WTC11 (cell line): Measurements from ENCODE around the gene ANKRD33B.

Experiments used
- CREM ChIP-seq: sonication (generic); formaldehyde crosslinking; IDR thresholded peaks from 2 replicates; pipeline ENCODE4 v1.8.1; 2022; ENCODE audit warnings: mild to moderate bottlenecking, missing genetic modification reagents, moderate library complexity
- CTCF ChIP-seq: fragments of 200-600 bp; IDR thresholded peaks from 2 replicates; pipeline ENCODE4 v1.8.0; 2022; ENCODE audit warnings: antibody characterized with exemption
- FOXP1 ChIP-seq: sonication (generic); formaldehyde crosslinking; IDR thresholded peaks from 2 replicates; pipeline ENCODE4 v1.8.0; 2022; ENCODE audit warnings: missing genetic modification reagents, mild to moderate bottlenecking, moderate library complexity, borderline replicate concordance
- NR2C2 ChIP-seq: sonication (generic); formaldehyde crosslinking; IDR thresholded peaks from 2 replicates; pipeline ENCODE4 v1.8.0; 2022; ENCODE audit warnings: mild to moderate bottlenecking, missing genetic modification reagents
- SP1 ChIP-seq: sonication (generic); formaldehyde crosslinking; conservative IDR thresholded peaks from 2 replicates; pipeline ENCODE4 v1.8.1; 2022; ENCODE audit warnings: missing genetic modification reagents
- TF ChIP-seq, protein P1 (sequence below): sonication (generic); formaldehyde crosslinking; IDR thresholded peaks from 2 replicates; pipeline ENCODE4 v1.8.0; 2022; ENCODE audit warnings: mild to moderate bottlenecking, missing genetic modification reagents

- TF ChIP-seq, protein P1, sequence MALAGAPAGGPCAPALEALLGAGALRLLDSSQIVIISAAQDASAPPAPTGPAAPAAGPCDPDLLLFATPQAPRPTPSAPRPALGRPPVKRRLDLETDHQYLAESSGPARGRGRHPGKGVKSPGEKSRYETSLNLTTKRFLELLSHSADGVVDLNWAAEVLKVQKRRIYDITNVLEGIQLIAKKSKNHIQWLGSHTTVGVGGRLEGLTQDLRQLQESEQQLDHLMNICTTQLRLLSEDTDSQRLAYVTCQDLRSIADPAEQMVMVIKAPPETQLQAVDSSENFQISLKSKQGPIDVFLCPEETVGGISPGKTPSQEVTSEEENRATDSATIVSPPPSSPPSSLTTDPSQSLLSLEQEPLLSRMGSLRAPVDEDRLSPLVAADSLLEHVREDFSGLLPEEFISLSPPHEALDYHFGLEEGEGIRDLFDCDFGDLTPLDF (CRISPR knock-in tag), result no peak
- TF ChIP-seq FOXP1 (CRISPR knock-in tag), result no peak
- TF ChIP-seq CTCF, result no peak
- no peak for TF ChIP-seq CREM (CRISPR knock-in tag)
- no peak for TF ChIP-seq SP1 (CRISPR knock-in tag)
- no peak for TF ChIP-seq NR2C2
These were observed 17.7 kb upstream of the ANKRD33B start for GRCh38 chr5:10546186-10546585.
